ENCODE results near the gene TSC2.

DNA sequence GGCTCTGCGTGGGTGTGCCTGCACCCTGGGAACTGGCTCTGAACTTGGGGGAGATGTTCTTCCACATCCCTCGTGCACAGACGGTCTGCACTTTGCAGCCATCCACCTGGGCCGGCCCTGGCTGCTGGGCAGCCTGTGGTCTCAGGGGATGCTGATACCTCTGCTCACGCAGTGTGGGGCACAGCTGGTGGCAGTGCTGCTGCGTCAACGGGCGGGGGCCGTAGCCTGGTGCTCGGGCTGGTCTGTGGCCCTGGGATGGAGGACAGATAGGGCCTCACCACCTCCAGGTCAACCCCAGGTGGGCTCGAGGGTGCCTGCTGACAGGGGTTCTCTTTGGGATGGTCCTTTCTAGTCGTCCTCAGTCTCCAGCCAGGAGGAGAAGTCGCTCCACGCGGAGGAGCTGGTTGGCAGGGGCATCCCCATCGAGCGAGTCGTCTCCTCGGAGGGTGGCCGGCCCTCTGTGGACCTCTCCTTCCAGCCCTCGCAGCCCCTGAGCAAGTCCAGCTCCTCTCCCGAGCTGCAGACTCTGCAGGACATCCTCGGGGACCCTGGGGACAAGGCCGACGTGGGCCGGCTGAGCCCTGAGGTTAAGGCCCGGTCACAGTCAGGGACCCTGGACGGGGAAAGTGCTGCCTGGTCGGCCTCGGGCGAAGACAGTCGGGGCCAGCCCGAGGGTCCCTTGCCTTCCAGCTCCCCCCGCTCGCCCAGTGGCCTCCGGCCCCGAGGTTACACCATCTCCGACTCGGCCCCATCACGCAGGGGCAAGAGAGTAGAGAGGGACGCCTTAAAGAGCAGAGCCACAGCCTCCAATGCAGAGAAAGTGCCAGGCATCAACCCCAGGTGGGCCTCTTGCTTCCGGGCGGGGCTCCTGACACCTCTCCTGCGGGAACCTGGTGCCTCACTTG, 36.3 kb downstream of the TSC2 start:
- TF ChIP-seq, protein P1, sequence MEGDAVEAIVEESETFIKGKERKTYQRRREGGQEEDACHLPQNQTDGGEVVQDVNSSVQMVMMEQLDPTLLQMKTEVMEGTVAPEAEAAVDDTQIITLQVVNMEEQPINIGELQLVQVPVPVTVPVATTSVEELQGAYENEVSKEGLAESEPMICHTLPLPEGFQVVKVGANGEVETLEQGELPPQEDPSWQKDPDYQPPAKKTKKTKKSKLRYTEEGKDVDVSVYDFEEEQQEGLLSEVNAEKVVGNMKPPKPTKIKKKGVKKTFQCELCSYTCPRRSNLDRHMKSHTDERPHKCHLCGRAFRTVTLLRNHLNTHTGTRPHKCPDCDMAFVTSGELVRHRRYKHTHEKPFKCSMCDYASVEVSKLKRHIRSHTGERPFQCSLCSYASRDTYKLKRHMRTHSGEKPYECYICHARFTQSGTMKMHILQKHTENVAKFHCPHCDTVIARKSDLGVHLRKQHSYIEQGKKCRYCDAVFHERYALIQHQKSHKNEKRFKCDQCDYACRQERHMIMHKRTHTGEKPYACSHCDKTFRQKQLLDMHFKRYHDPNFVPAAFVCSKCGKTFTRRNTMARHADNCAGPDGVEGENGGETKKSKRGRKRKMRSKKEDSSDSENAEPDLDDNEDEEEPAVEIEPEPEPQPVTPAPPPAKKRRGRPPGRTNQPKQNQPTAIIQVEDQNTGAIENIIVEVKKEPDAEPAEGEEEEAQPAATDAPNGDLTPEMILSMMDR (IDR thresholded peaks at IDR 0.05): no peak
- no peak for TF ChIP-seq ZFX (IDR thresholded peaks at IDR 0.05; ENCODE audit: borderline replicate concordance)

Measured in 22Rv1 (cell line).